ENCODE results near the gene IER5L.
"Not testable (repeated sequence)": the region's sequence is repeated elsewhere in the genome, so short reads cannot be mapped to it uniquely, and the experiment has no call there.

The IER5L gene

GRCh38 chr9:129202613-129203555 lies 24.8 kb upstream of the IER5L start:
- no peak overlapping the region for H3K9ac ChIP-seq (ENCODE audit: low read length)
- H3K36me3 ChIP-seq (ENCODE audit: control insufficient read depth, low read depth, low read length), result no peaks in the 10 kb centered on the region
- H3K9me3 ChIP-seq (ENCODE audit: control insufficient read depth, low read depth, low read length), result no peaks in the 10 kb centered on the region
- no peak overlapping the region for H3K27ac ChIP-seq (ENCODE audit: low read length)
- H3K27me3 ChIP-seq (ENCODE audit: control insufficient read depth, insufficient read depth, low read length), result peaks cover 10% of the 10 kb centered on the region
- peak overlapping the region; percentile 82 for H3K4me3 ChIP-seq (ENCODE audit: low read length)
- H3K4me1 ChIP-seq (ENCODE audit: control insufficient read depth, low read depth, low read length), result peaks cover 4% of the 10 kb centered on the region

GRCh38 chr9:129201866-129202265 lies 23.8 kb upstream of the IER5L start:
- H3K4me1 ChIP-seq (ENCODE audit: control insufficient read depth, low read depth, low read length), result no peaks in the 10 kb centered on the region

GRCh38 chr9:129201289-129201688 lies 23.2 kb upstream of the IER5L start:
- H3K9ac ChIP-seq (ENCODE audit: low read length), result no peak overlapping the region
- no peak overlapping the region for H3K4me3 ChIP-seq (ENCODE audit: low read length)
- no peaks in the 10 kb centered on the region for H3K36me3 ChIP-seq (ENCODE audit: control insufficient read depth, low read depth, low read length)
- H3K9me3 ChIP-seq (ENCODE audit: control insufficient read depth, low read depth, low read length), result no peaks in the 10 kb centered on the region
- peaks cover 10% of the 10 kb centered on the region for H3K27me3 ChIP-seq (ENCODE audit: control insufficient read depth, insufficient read depth, low read length)
- H3K27ac ChIP-seq (ENCODE audit: low read length), result no peak overlapping the region
- H3K4me1 ChIP-seq (ENCODE audit: control insufficient read depth, low read depth, low read length), result no peaks in the 10 kb centered on the region

More at GRCh38 chr9:129201866-129202265, 23.8 kb upstream of the IER5L start:
- Histone ChIP-seq H3K9me3 (ENCODE audit: control insufficient read depth, low read depth, low read length) (no peaks in the 10 kb centered on the region), H3K9ac (ENCODE audit: low read length) (no peak overlapping the region), H3K4me3 (ENCODE audit: low read length) (no peak overlapping the region), H3K36me3 (ENCODE audit: control insufficient read depth, low read depth, low read length) (no peaks in the 10 kb centered on the region), H3K27me3 (ENCODE audit: control insufficient read depth, insufficient read depth, low read length) (peaks cover 10% of the 10 kb centered on the region), H3K27ac (ENCODE audit: low read length) (no peak overlapping the region)

- no peak overlapping the region for H3K4me3 ChIP-seq (ENCODE audit: low read length)
- no peak overlapping the region for H3K27ac ChIP-seq (ENCODE audit: low read length)
- no peaks in the 10 kb centered on the region for H3K9me3 ChIP-seq (ENCODE audit: control insufficient read depth, low read depth, low read length)
- H3K27me3 ChIP-seq (ENCODE audit: control insufficient read depth, insufficient read depth, low read length), result peaks cover 10% of the 10 kb centered on the region
- H3K36me3 ChIP-seq (ENCODE audit: control insufficient read depth, low read depth, low read length), result no peaks in the 10 kb centered on the region
- H3K9ac ChIP-seq (ENCODE audit: low read length), result no peak overlapping the region
- H3K4me1 ChIP-seq (ENCODE audit: control insufficient read depth, low read depth, low read length), result no peaks in the 10 kb centered on the region
These were observed 22.2 kb upstream of the IER5L start for GRCh38 chr9:129200255-129200654.

- H3K27ac ChIP-seq (ENCODE audit: low read length), result no peak overlapping the region
These were observed 21.0 kb upstream of the IER5L start for GRCh38 chr9:129199044-129199435.

GRCh38 chr9:129198319-129199043 lies 20.4 kb upstream of the IER5L start:
- Histone ChIP-seq H3K36me3 (ENCODE audit: control insufficient read depth, low read depth, low read length) (no peaks in the 10 kb centered on the region), H3K4me1 (ENCODE audit: control insufficient read depth, low read depth, low read length) (no peaks in the 10 kb centered on the region), H3K9ac (ENCODE audit: low read length) (no peak overlapping the region), H3K9me3 (ENCODE audit: control insufficient read depth, low read depth, low read length) (no peaks in the 10 kb centered on the region), H3K4me3 (ENCODE audit: low read length) (no peak overlapping the region), H3K27me3 (ENCODE audit: control insufficient read depth, insufficient read depth, low read length) (peaks cover 15% of the 10 kb centered on the region), H3K27ac (ENCODE audit: low read length) (no peak overlapping the region)

More at GRCh38 chr9:129199044-129199435, 21.0 kb upstream of the IER5L start:
- Histone ChIP-seq H3K9ac (ENCODE audit: low read length) (no peak overlapping the region), H3K27me3 (ENCODE audit: control insufficient read depth, insufficient read depth, low read length) (peaks cover 14% of the 10 kb centered on the region), H3K4me1 (ENCODE audit: control insufficient read depth, low read depth, low read length) (no peaks in the 10 kb centered on the region), H3K4me3 (ENCODE audit: low read length) (no peak overlapping the region), H3K36me3 (ENCODE audit: control insufficient read depth, low read depth, low read length) (no peaks in the 10 kb centered on the region), H3K9me3 (ENCODE audit: control insufficient read depth, low read depth, low read length) (no peaks in the 10 kb centered on the region)

- Histone ChIP-seq H3K9ac (ENCODE audit: low read length) (no peak overlapping the region), H3K27me3 (ENCODE audit: control insufficient read depth, insufficient read depth, low read length) (peaks cover 18% of the 10 kb centered on the region), H3K4me1 (ENCODE audit: control insufficient read depth, low read depth, low read length) (no peaks in the 10 kb centered on the region), H3K4me3 (ENCODE audit: low read length) (no peak overlapping the region), H3K9me3 (ENCODE audit: control insufficient read depth, low read depth, low read length) (no peaks in the 10 kb centered on the region), H3K27ac (ENCODE audit: low read length) (no peak overlapping the region), H3K36me3 (ENCODE audit: control insufficient read depth, low read depth, low read length) (no peaks in the 10 kb centered on the region)
These were observed 19.9 kb upstream of the IER5L start for GRCh38 chr9:129197978-129198318.

GRCh38 chr9:129197045-129197444 lies 19.0 kb upstream of the IER5L start:
- H3K36me3 ChIP-seq (ENCODE audit: control insufficient read depth, low read depth, low read length); H3K4me1 ChIP-seq (ENCODE audit: control insufficient read depth, low read depth, low read length); H3K27ac ChIP-seq (ENCODE audit: low read length); H3K4me3 ChIP-seq (ENCODE audit: low read length); H3K9me3 ChIP-seq (ENCODE audit: control insufficient read depth, low read depth, low read length); H3K9ac ChIP-seq (ENCODE audit: low read length): not testable (repeated sequence)
- peaks cover 18% of the 10 kb centered on the region for H3K27me3 ChIP-seq (ENCODE audit: control insufficient read depth, insufficient read depth, low read length)

GRCh38 chr9:129195606-129196005 lies 17.5 kb upstream of the IER5L start:
- Histone ChIP-seq H3K9ac (ENCODE audit: low read length) (no peak overlapping the region), H3K36me3 (ENCODE audit: control insufficient read depth, low read depth, low read length) (no peaks in the 10 kb centered on the region), H3K4me3 (ENCODE audit: low read length) (no peak overlapping the region), H3K27ac (ENCODE audit: low read length) (no peak overlapping the region), H3K4me1 (ENCODE audit: control insufficient read depth, low read depth, low read length) (no peaks in the 10 kb centered on the region), H3K9me3 (ENCODE audit: control insufficient read depth, low read depth, low read length) (no peaks in the 10 kb centered on the region), H3K27me3 (ENCODE audit: control insufficient read depth, insufficient read depth, low read length) (peaks cover 18% of the 10 kb centered on the region)

GRCh38 chr9:129194221-129194620 lies 16.2 kb upstream of the IER5L start:
- Histone ChIP-seq H3K4me3 (ENCODE audit: low read length) (no peak overlapping the region), H3K9me3 (ENCODE audit: control insufficient read depth, low read depth, low read length) (no peaks in the 10 kb centered on the region)

GRCh38 chr9:129193655-129194054 lies 15.6 kb upstream of the IER5L start:
- no peaks in the 10 kb centered on the region for H3K9me3 ChIP-seq (ENCODE audit: control insufficient read depth, low read depth, low read length)
- peaks cover 18% of the 10 kb centered on the region for H3K27me3 ChIP-seq (ENCODE audit: control insufficient read depth, insufficient read depth, low read length)
- no peaks in the 10 kb centered on the region for H3K36me3 ChIP-seq (ENCODE audit: control insufficient read depth, low read depth, low read length)
- no peaks in the 10 kb centered on the region for H3K4me1 ChIP-seq (ENCODE audit: control insufficient read depth, low read depth, low read length)
- no peak overlapping the region for H3K9ac ChIP-seq (ENCODE audit: low read length)
- H3K27ac ChIP-seq (ENCODE audit: low read length), result no peak overlapping the region
- H3K4me3 ChIP-seq (ENCODE audit: low read length), result no peak overlapping the region

More at GRCh38 chr9:129194221-129194620, 16.2 kb upstream of the IER5L start:
- Histone ChIP-seq H3K27me3 (ENCODE audit: control insufficient read depth, insufficient read depth, low read length) (peaks cover 18% of the 10 kb centered on the region), H3K36me3 (ENCODE audit: control insufficient read depth, low read depth, low read length) (no peaks in the 10 kb centered on the region), H3K27ac (ENCODE audit: low read length) (no peak overlapping the region), H3K4me1 (ENCODE audit: control insufficient read depth, low read depth, low read length) (no peaks in the 10 kb centered on the region), H3K9ac (ENCODE audit: low read length) (no peak overlapping the region)
